ENCODE results near the gene BEAN1. TPM values are rescaled to one million over a fixed set of nuclear protein-coding genes. Genes with fewer than 3 reads are reported as not detected.

BEAN1 gene
- total RNA-seq, 4 donors from 2014 or later, result 0.52 to 3.9 TPM; not detected in 2

DNA sequence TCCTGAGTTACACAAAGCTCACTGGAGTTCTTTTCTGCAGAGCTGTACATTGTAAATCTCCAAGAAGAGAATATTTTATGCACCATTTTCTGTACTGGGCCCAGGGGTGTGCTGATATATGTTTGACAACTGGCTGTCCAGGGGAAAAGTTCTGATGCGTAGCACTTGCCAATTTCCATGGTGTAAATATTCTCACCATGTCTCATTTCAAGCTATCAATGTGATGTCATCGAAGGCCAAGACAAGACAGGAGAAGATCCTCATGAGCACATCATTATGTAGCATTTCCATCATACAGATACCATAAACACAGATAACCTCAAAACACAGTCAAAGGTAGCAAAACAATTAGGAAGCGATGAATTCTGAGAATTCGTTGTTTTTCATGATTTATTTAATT, 41.7 kb upstream of the BEAN1 start:
- H3K4me3 ChIP-seq, result no peak overlapping the region
- no peaks in the 10 kb centered on the region for H3K36me3 ChIP-seq
- H3K9me3 ChIP-seq, result no peaks in the 10 kb centered on the region
- no peak overlapping the region for H3K27ac ChIP-seq
- H3K27me3 ChIP-seq, result no peaks in the 10 kb centered on the region
- H3K4me1 ChIP-seq, result no peaks in the 10 kb centered on the region
- TF ChIP-seq POLR2A (IDR thresholded peaks at IDR 0.05), result no peak
- TF ChIP-seq, protein P1, sequence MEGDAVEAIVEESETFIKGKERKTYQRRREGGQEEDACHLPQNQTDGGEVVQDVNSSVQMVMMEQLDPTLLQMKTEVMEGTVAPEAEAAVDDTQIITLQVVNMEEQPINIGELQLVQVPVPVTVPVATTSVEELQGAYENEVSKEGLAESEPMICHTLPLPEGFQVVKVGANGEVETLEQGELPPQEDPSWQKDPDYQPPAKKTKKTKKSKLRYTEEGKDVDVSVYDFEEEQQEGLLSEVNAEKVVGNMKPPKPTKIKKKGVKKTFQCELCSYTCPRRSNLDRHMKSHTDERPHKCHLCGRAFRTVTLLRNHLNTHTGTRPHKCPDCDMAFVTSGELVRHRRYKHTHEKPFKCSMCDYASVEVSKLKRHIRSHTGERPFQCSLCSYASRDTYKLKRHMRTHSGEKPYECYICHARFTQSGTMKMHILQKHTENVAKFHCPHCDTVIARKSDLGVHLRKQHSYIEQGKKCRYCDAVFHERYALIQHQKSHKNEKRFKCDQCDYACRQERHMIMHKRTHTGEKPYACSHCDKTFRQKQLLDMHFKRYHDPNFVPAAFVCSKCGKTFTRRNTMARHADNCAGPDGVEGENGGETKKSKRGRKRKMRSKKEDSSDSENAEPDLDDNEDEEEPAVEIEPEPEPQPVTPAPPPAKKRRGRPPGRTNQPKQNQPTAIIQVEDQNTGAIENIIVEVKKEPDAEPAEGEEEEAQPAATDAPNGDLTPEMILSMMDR (IDR thresholded peaks at IDR 0.05), result no peak
- intact Hi-C loops (cut with DNase I; ENCODE audit: low total_unique reads), result no loop called here
- DNase-seq, result no peak

DNA sequence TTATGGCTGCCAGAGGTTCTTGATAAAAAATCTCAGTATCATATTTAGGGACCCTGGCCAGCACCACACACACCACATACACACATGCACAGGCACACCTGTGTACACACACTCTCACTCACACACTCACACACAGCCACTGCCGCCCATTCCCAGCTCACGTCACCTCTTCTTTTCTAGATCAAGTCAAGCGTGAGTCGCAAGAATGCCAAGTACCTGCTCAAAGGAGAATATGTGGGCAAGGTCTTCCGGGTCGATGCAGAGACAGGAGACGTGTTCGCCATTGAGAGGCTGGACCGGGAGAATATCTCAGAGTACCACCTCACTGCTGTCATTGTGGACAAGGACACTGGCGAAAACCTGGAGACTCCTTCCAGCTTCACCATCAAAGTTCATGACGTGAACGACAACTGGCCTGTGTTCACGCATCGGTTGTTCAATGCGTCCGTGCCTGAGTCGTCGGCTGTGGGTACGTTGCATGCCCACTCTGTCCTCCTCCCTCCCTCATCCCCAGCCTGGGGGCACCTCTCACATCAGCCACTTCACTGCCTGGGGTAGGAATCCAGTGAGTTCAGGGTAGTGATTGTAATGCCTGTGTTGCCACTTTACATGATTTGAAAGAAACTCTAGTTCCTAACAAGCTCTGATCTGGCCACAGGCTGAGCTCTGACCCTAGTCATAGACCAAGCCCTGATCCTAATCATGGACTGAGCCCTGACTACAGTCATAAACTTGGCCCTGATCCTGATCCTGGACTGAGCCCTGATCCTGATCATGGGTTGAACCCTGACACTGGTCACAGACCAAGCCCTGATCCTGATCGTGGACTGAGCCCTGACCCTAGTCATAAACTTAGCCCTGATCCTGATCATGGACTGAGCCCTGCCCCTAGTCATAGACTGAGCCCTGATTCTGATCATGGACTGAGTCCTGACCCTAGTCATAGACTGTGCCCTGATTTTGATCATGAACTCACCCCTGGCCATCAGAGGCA, 40.2 kb upstream of the BEAN1 start:
- intact Hi-C loops (cut with DNase I; ENCODE audit: low total_unique reads), result no loop called here
- H3K4me1 ChIP-seq, result no peaks in the 10 kb centered on the region
- H3K9me3 ChIP-seq, result no peaks in the 10 kb centered on the region
- TF ChIP-seq POLR2A (IDR thresholded peaks at IDR 0.05), result no peak
- TF ChIP-seq, protein P1 (IDR thresholded peaks at IDR 0.05), result no peak
- no peak overlapping the region for H3K27ac ChIP-seq
- no peak overlapping the region for H3K4me3 ChIP-seq
- no peaks in the 10 kb centered on the region for H3K36me3 ChIP-seq
- no peaks in the 10 kb centered on the region for H3K27me3 ChIP-seq
- DNase-seq, result no peak

DNA sequence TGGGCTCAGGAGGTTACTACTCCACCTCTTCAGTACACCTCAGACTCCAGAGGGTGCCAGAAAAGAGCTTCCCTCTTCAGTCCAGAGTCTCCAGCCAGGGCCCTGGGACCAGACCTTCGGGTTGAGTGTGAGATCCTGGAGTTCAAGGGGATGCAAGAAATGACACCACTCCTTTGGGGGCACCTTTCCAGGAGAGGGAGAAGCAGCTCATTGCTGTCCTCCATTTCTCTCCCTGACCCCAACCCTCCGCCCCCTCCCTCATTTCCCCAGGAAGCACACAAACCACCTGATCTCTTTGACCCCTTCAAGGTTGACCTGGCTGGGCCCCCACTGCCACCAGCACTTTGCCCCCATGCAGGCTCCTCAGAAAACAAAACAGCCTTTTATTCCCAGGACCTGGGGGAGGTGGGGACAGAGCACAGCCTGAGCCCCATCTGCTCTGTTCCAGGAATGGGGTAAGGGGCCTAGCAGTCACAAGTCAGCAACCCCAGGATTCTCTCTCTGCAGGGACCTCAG, 39.2 kb upstream of the BEAN1 start:
- Histone ChIP-seq H3K9me3 (no peaks in the 10 kb centered on the region), H3K4me3 (no peak overlapping the region), H3K36me3 (no peaks in the 10 kb centered on the region), H3K27me3 (no peaks in the 10 kb centered on the region), H3K27ac (no peak overlapping the region), H3K4me1 (no peaks in the 10 kb centered on the region)
- intact Hi-C loops (cut with DNase I; ENCODE audit: low total_unique reads), result no loop called here
- DNase-seq, result no peak
- TF ChIP-seq, protein P1 (IDR thresholded peaks at IDR 0.05), result no peak
- TF ChIP-seq POLR2A (IDR thresholded peaks at IDR 0.05), result no peak

DNA sequence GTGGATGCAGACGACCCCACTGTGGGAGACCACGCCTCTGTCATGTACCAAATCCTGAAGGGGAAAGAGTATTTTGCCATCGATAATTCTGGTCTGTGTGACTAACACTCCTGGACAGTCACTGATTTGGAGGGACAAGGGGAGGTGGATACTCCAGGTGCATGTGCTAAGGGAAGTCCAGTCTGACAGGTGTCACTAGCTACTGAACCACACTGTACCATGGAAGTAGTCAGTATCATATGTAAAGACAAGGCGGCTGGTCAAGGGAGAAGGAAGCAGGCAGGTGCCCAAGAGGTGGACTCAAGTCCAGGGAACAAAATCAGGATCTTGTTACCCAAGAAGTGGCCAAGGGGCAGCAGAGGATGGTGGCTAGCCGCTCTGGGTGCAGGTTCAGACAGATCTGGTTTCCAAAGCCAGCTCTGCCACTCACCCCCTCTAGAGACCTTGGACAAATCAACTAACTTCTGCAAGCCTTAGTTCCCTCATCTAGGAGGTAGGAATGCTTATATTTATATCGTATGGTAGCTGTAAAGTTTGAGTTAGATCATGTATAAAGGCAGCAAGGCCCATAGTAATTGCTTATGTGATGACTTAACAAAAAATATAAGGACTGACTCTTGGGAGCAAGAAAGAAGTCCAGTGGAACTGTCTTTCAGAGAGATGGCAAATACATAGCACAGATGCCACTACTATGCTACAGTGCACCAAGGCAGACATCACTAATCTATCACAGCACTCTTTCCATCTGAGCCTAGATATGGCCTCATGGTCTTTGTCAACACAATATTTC, 38.5 kb upstream of the BEAN1 start:
- no peaks in the 10 kb centered on the region for H3K9me3 ChIP-seq
- no peak overlapping the region for H3K27ac ChIP-seq
- H3K27me3 ChIP-seq, result no peaks in the 10 kb centered on the region
- TF ChIP-seq, protein P1 (IDR thresholded peaks at IDR 0.05), result no peak
- no peak for TF ChIP-seq POLR2A (IDR thresholded peaks at IDR 0.05)
- H3K36me3 ChIP-seq, result no peaks in the 10 kb centered on the region
- no peaks in the 10 kb centered on the region for H3K4me1 ChIP-seq
- intact Hi-C loops (cut with DNase I; ENCODE audit: low total_unique reads), result no loop called here
- no peak for DNase-seq
- H3K4me3 ChIP-seq, result no peak overlapping the region
